ENCODE measurements around the gene HDDC3. TPM values are rescaled to one million over a fixed set of nuclear protein-coding genes. Genes with fewer than 3 reads are reported as not detected.
A peak's percentile ranks its signal among the peaks of the same experiment; 100 is the strongest.

The HDDC3 gene
- total RNA-seq, 1 experiment from 2014 or later: 15.9 TPM

- peaks cover 4% of the 10 kb centered on the region; the same call in 1 of the 2 replicates for H3K79me2 ChIP-seq (ENCODE audit: low read length)
- H4K20me1 ChIP-seq (ENCODE audit: insufficient read depth, low read depth, low read length): no peaks in the 10 kb centered on the region
- H3K9me3 ChIP-seq (ENCODE audit: low read length): no peaks in the 10 kb centered on the region
- no peaks in the 10 kb centered on the region for H3K9me2 ChIP-seq (replicated peaks; ENCODE audit: insufficient read depth, low read length)
- H3K4me3 ChIP-seq (ENCODE audit: low read length): no peak overlapping the region
- no peak overlapping the region for H3K4me2 ChIP-seq (ENCODE audit: low read depth, low read length, poor library complexity, severe bottlenecking)
- no peaks in the 10 kb centered on the region for H3K27me3 ChIP-seq (ENCODE audit: low read length)
- H3K9ac ChIP-seq (ENCODE audit: low read length): no peak overlapping the region
- no peaks in the 10 kb centered on the region; the same call in 1 of the 2 replicates for H3K36me3 ChIP-seq (ENCODE audit: insufficient read depth, low read length)
- H2AFZ ChIP-seq (ENCODE audit: low read length): no peak overlapping the region
- H3K4me1 ChIP-seq (ENCODE audit: low read length): peaks cover 18% of the 10 kb centered on the region
- no peak for DNase-seq
- no peak overlapping the region for H3K27ac ChIP-seq (ENCODE audit: low read length)
Measured at GRCh38 chr15:90890839-90891238, 41.5 kb downstream of the HDDC3 start.

- H3K4me2 ChIP-seq (ENCODE audit: low read depth, low read length, poor library complexity, severe bottlenecking): no peak overlapping the region
- no peaks in the 10 kb centered on the region for H3K36me3 ChIP-seq (ENCODE audit: insufficient read depth, low read length)
- no peaks in the 10 kb centered on the region for H4K20me1 ChIP-seq (ENCODE audit: insufficient read depth, low read depth, low read length)
- H3K9ac ChIP-seq (ENCODE audit: low read length): no peak overlapping the region
- peaks cover 4% of the 10 kb centered on the region; the same call in 1 of the 2 replicates for H3K79me2 ChIP-seq (ENCODE audit: low read length)
- H2AFZ ChIP-seq (ENCODE audit: low read length): no peak overlapping the region
- H3K27me3 ChIP-seq (ENCODE audit: low read length): no peaks in the 10 kb centered on the region
- H3K4me3 ChIP-seq (ENCODE audit: low read length): no peak overlapping the region
- H3K27ac ChIP-seq (ENCODE audit: low read length): no peak overlapping the region
- peaks cover 27% of the 10 kb centered on the region for H3K4me1 ChIP-seq (ENCODE audit: low read length)
- H3K9me2 ChIP-seq (replicated peaks; ENCODE audit: insufficient read depth, low read length): no peaks in the 10 kb centered on the region
- DNase-seq: no peak
- H3K9me3 ChIP-seq (ENCODE audit: low read length): no peaks in the 10 kb centered on the region
Measured at GRCh38 chr15:90889736-90890456, 42.5 kb downstream of the HDDC3 start.

GRCh38 chr15:90889313-90889730 lies 43.0 kb downstream of the HDDC3 start:
- no peak overlapping the region for H3K4me2 ChIP-seq (ENCODE audit: low read depth, low read length, poor library complexity, severe bottlenecking)
- peaks cover 33% of the 10 kb centered on the region for H3K4me1 ChIP-seq (ENCODE audit: low read length)
- no peak overlapping the region for H3K4me3 ChIP-seq (ENCODE audit: low read length)
- H3K9me3 ChIP-seq (ENCODE audit: low read length): no peaks in the 10 kb centered on the region
- peaks cover 4% of the 10 kb centered on the region; the same call in 1 of the 2 replicates for H3K79me2 ChIP-seq (ENCODE audit: low read length)
- no peaks in the 10 kb centered on the region for H4K20me1 ChIP-seq (ENCODE audit: insufficient read depth, low read depth, low read length)
- no peaks in the 10 kb centered on the region for H3K36me3 ChIP-seq (ENCODE audit: insufficient read depth, low read length)
- H2AFZ ChIP-seq (ENCODE audit: low read length): no peak overlapping the region
- no peak overlapping the region for H3K9ac ChIP-seq (ENCODE audit: low read length)
- no peak for DNase-seq
- no peaks in the 10 kb centered on the region for H3K27me3 ChIP-seq (ENCODE audit: low read length)
- H3K27ac ChIP-seq (ENCODE audit: low read length): no peak overlapping the region
- no peaks in the 10 kb centered on the region for H3K9me2 ChIP-seq (replicated peaks; ENCODE audit: insufficient read depth, low read length)

- Histone ChIP-seq H3K9ac (ENCODE audit: low read length) (no peak overlapping the region), H3K27ac (ENCODE audit: low read length) (no peak overlapping the region), H3K4me2 (ENCODE audit: low read depth, low read length, poor library complexity, severe bottlenecking) (no peak overlapping the region), H4K20me1 (ENCODE audit: insufficient read depth, low read depth, low read length) (no peaks in the 10 kb centered on the region), H3K27me3 (ENCODE audit: low read length) (no peaks in the 10 kb centered on the region), H3K4me3 (ENCODE audit: low read length) (no peak overlapping the region), H3K4me1 (ENCODE audit: low read length) (peaks cover 56% of the 10 kb centered on the region), H2AFZ (ENCODE audit: low read length) (no peak overlapping the region), H3K36me3 (ENCODE audit: insufficient read depth, low read length) (no peaks in the 10 kb centered on the region), H3K9me3 (ENCODE audit: low read length) (no peaks in the 10 kb centered on the region), H3K79me2 (ENCODE audit: low read length) (peaks cover 4% of the 10 kb centered on the region; the same call in 1 of the 2 replicates), H3K9me2 (replicated peaks; ENCODE audit: insufficient read depth, low read length) (no peaks in the 10 kb centered on the region)
- no peak for DNase-seq
Measured at GRCh38 chr15:90887037-90887481, 45.3 kb downstream of the HDDC3 start.

- Histone ChIP-seq H3K4me3 (ENCODE audit: low read length) (no peak overlapping the region), H3K9me3 (ENCODE audit: low read length) (no peaks in the 10 kb centered on the region), H3K9ac (ENCODE audit: low read length) (0 out of 2 replicates have a peak overlapping the region, but pooled peaks have one; percentile 1), H4K20me1 (ENCODE audit: insufficient read depth, low read depth, low read length) (no peaks in the 10 kb centered on the region), H2AFZ (ENCODE audit: low read length) (no peak overlapping the region), H3K27ac (ENCODE audit: low read length) (0 out of 2 replicates have a peak overlapping the region, but pooled peaks have one; percentile 12), H3K79me2 (ENCODE audit: low read length) (peaks cover 4% of the 10 kb centered on the region; the same call in 1 of the 2 replicates), H3K4me1 (ENCODE audit: low read length) (peaks cover 60% of the 10 kb centered on the region), H3K9me2 (replicated peaks; ENCODE audit: insufficient read depth, low read length) (no peaks in the 10 kb centered on the region), H3K36me3 (ENCODE audit: insufficient read depth, low read length) (no peaks in the 10 kb centered on the region), H3K27me3 (ENCODE audit: low read length) (no peaks in the 10 kb centered on the region), H3K4me2 (ENCODE audit: low read depth, low read length, poor library complexity, severe bottlenecking) (no peak overlapping the region)
- DNase-seq: no peak
Measured at GRCh38 chr15:90886291-90886614, 46.1 kb downstream of the HDDC3 start.

- peak overlapping the region; percentile 83 for H3K27ac ChIP-seq (ENCODE audit: low read length)
- no peaks in the 10 kb centered on the region for H3K9me3 ChIP-seq (ENCODE audit: low read length)
- peaks cover 4% of the 10 kb centered on the region; the same call in 1 of the 2 replicates for H3K79me2 ChIP-seq (ENCODE audit: low read length)
- no peaks in the 10 kb centered on the region for H3K27me3 ChIP-seq (ENCODE audit: low read length)
- H3K4me1 ChIP-seq (ENCODE audit: low read length): peaks cover 60% of the 10 kb centered on the region
- peak overlapping the region; percentile 73 for H3K9ac ChIP-seq (ENCODE audit: low read length)
- peak overlapping the region; percentile 63 for H3K4me2 ChIP-seq (ENCODE audit: low read depth, low read length, poor library complexity, severe bottlenecking)
- no peaks in the 10 kb centered on the region for H4K20me1 ChIP-seq (ENCODE audit: insufficient read depth, low read depth, low read length)
- peak overlapping the region; percentile 66 for H3K4me3 ChIP-seq (ENCODE audit: low read length)
- no peaks in the 10 kb centered on the region for H3K36me3 ChIP-seq (ENCODE audit: insufficient read depth, low read length)
- no peak overlapping the region for H2AFZ ChIP-seq (ENCODE audit: low read length)
- H3K9me2 ChIP-seq (replicated peaks; ENCODE audit: insufficient read depth, low read length): no peaks in the 10 kb centered on the region
- DNase-seq: peak; percentile 92
Measured at GRCh38 chr15:90885432-90886290, 46.7 kb downstream of the HDDC3 start.

GRCh38 chr15:90884719-90885431 lies 47.5 kb downstream of the HDDC3 start:
- Histone ChIP-seq H3K4me1 (ENCODE audit: low read length) (peaks cover 60% of the 10 kb centered on the region), H3K27me3 (ENCODE audit: low read length) (no peaks in the 10 kb centered on the region), H4K20me1 (ENCODE audit: insufficient read depth, low read depth, low read length) (no peaks in the 10 kb centered on the region), H3K9ac (ENCODE audit: low read length) (peak overlapping the region; percentile 73), H3K4me3 (ENCODE audit: low read length) (peak overlapping the region; percentile 66), H2AFZ (ENCODE audit: low read length) (no peak overlapping the region), H3K79me2 (ENCODE audit: low read length) (peaks cover 4% of the 10 kb centered on the region; the same call in 1 of the 2 replicates), H3K4me2 (ENCODE audit: low read depth, low read length, poor library complexity, severe bottlenecking) (peak overlapping the region; percentile 63), H3K9me2 (replicated peaks; ENCODE audit: insufficient read depth, low read length) (no peaks in the 10 kb centered on the region), H3K36me3 (ENCODE audit: insufficient read depth, low read length) (no peaks in the 10 kb centered on the region), H3K9me3 (ENCODE audit: low read length) (no peaks in the 10 kb centered on the region), H3K27ac (ENCODE audit: low read length) (peak overlapping the region; percentile 83)
- DNase-seq: no peak

Measured in Karpas-422 (cell line).